PFSK-1 (cell line): ENCODE data around the gene KICS2.

ENCODE experiments used
- FOXP2 ChIP-seq: optimal IDR thresholded peaks from 2 replicates; pipeline ENCODE3; 2011; ENCODE audit warnings: borderline replicate concordance, control low read depth, inconsistent platforms; ENCODE audit not compliant: insufficient read depth; ENCODE audit errors: extremely low read length, extremely low read depth
- POLR2AphosphoS5 ChIP-seq: IDR thresholded peaks from 2 replicates; pipeline ENCODE4 v1.6.1; 2012; ENCODE audit warnings: low read depth, mild to moderate bottlenecking, control low read depth, low read length, moderate library complexity
- SIN3A ChIP-seq: IDR thresholded peaks from 2 replicates; pipeline ENCODE4 v1.6.1; 2012; ENCODE audit warnings: mild to moderate bottlenecking, low read length, moderate library complexity, borderline replicate concordance; ENCODE audit not compliant: insufficient read depth
- TAF1 ChIP-seq: IDR thresholded peaks from 2 replicates; pipeline ENCODE4 v1.6.1; 2012; ENCODE audit warnings: low read length, control low read depth, borderline replicate concordance; ENCODE audit not compliant: insufficient read depth
- TF ChIP-seq, protein P1 (sequence below), 2 experiments: IDR thresholded peaks; 2 replicates each; pipeline versions ENCODE4 v1.6.1 to v1.8.0; 2011 to 2012; ENCODE audit warnings: low read depth in 2 of 2, low read length in 2 of 2, control low read depth in 1 of 2, inconsistent platforms in 1 of 2, mild to moderate bottlenecking in 1 of 2, moderate library complexity in 1 of 2; ENCODE audit not compliant: insufficient read depth in 1 of 2

DNA sequence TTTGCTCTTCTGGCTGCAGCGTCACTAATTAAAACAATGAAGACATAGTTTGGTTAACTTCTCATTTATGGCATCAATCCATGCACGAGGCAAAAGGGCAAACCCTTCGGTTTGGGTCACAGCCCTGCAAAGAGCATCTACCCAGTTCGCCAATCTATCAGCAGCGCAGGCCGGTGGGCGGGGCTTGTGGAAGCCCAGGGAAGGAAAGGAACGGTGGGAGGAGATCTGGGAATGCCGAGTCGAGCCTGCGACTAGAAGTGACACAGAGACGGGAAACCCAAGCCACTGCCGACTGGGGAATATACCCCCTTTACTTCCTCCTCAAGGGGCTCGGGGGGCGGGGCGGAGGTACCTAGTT is 466 bp downstream of the KICS2 start:
- TF ChIP-seq SIN3A (no peak), POLR2AphosphoS5 (peak; percentile 59; the same call in 1 of the 2 replicates), TAF1 (no peak), FOXP2 (no peak)
- TF ChIP-seq, protein P1, sequence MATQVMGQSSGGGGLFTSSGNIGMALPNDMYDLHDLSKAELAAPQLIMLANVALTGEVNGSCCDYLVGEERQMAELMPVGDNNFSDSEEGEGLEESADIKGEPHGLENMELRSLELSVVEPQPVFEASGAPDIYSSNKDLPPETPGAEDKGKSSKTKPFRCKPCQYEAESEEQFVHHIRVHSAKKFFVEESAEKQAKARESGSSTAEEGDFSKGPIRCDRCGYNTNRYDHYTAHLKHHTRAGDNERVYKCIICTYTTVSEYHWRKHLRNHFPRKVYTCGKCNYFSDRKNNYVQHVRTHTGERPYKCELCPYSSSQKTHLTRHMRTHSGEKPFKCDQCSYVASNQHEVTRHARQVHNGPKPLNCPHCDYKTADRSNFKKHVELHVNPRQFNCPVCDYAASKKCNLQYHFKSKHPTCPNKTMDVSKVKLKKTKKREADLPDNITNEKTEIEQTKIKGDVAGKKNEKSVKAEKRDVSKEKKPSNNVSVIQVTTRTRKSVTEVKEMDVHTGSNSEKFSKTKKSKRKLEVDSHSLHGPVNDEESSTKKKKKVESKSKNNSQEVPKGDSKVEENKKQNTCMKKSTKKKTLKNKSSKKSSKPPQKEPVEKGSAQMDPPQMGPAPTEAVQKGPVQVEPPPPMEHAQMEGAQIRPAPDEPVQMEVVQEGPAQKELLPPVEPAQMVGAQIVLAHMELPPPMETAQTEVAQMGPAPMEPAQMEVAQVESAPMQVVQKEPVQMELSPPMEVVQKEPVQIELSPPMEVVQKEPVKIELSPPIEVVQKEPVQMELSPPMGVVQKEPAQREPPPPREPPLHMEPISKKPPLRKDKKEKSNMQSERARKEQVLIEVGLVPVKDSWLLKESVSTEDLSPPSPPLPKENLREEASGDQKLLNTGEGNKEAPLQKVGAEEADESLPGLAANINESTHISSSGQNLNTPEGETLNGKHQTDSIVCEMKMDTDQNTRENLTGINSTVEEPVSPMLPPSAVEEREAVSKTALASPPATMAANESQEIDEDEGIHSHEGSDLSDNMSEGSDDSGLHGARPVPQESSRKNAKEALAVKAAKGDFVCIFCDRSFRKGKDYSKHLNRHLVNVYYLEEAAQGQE (IDR thresholded peaks at IDR 0.05; ENCODE audit: insufficient read depth in 1 of 2, low read depth in 2 of 2, low read length in 2 of 2) = no peak
